HG02938 (cell line): Measurements from ENCODE around the gene ERMP1.
"Not testable (repeated sequence)": the region's sequence is repeated elsewhere in the genome, so short reads cannot be mapped to it uniquely, and the experiment has no call there.

ENCODE experiments used
- ATAC-seq: cut with Tn5 transposase; IDR thresholded peaks from one replicate; pipeline ENCODE4 v1.9.1; 2021; ENCODE audit warnings: mild to moderate bottlenecking, moderate library complexity; ENCODE audit not compliant: unreplicated experiment

Gene ERMP1

DNA sequence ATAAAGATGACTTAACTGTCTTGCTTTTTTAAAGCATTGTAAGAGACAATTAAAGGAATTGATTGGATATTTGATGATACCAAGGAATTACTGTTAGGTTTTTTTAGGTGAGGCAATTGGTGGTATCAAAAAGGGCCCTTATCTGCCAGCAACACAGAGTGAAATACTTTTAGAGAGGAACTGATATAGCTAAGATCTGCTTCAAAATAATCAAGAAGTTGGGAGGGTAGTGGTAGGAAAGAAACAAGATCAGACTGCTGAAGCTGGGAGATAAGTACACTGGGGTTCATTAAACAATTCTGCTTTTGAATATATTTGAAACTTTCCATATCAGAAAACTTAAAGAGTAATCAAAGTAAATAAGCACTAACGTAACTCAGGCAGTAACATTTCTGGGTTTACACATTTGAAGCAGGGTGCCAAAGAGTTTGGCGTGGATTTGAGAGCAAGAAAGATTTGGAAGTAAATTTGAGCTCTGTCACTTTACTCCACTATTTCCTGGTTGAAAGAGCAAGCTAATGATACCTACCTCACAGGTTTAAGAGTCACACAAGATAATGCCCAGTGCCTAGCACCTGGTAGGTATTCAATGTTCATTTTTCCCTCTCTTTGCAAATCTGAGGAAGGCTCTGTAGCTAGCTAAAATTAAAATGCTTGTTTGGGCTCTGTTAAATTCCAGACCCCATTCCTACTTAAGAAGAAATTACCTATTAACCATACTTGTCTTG is 6.9 kb downstream of the ERMP1 start:
- ATAC-seq = no peak

DNA sequence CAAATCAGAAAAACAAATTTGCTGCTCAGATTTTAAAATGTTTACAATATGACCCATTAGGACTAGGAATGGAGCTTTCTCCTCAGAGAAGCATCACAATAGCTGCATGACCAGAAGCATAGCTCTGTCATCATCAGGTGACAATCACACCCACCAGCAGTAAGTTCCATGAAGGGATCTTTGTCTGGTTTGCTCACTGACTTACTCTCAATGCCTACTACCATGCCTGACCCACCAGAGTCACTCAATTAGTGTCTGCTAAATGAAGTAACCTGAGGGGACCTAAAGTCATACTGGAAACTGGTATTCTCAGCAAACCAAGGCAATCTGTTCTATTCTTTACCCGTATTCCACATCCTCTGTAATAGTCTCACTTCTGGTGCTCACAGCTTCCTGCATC is 7.7 kb downstream of the ERMP1 start:
- ATAC-seq = no peak

DNA sequence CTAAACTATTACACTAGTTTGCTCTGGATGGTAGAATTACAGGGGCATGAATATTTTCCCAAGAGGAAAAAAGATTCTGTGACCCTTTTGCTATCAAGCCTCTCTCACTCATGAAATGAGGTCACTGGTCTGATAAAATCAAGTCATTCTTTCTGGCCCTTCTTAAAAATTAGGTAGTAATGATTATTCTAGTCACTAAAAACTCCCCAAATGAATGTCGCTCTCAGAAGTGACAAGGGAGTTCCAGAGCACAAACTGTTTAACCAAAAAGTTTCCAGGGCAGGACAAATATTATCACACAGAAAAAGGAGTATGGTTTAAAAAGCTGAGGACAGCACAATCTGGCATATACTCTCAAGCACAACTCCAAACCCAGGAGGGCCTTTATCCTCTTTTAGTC is 12.5 kb downstream of the ERMP1 start:
- ATAC-seq = no peak

DNA sequence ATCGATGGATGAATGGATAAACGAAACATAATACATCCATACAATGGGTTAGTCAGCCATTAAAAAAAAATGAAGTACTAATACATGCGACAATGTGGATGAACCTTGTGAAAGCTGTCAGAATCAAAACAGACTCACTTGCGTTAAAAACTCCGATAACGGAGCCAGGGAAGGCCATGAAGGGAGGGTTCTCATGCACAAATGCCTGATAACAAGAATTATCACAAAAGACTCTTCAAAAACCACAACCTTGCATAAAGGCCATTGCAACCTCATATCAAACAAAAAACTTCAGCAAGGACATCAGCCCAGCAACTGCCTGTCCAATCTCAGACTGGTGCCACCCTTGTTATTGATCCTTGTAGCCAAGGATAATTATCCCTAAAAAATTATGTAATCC is 13.7 kb downstream of the ERMP1 start:
- ATAC-seq = no peak

DNA sequence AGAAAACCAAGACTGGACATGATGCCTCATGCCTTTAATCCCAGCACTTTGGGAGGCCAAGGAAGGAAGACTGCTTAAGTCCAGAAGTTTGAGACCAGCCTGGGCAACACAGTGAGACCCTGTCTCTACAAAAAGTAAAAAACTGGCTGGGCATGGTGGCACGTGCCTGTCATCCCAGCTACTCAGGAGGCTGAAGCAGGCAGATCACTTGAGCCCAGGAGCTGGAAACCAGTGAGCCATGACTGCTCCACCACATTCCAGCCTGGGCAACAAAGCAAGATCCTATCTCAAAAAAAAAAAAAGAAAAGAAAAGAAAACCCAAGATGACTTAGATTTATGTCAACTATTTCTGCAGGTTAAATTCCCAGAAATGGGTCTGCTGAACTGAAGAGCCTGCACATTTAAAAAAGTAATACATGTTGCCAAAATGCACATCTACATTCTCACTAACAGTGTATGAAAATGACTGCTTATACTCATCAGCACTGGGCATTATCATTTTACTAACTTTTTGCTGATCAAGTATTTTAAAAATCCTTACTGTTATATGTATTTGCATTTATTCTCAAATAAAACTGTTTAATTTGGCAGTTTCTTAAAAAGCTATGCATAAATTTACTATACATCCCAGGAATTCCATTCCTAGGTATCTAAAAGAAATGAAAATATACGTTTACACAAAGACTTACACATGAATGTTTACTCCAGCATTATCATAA is 14.3 kb downstream of the ERMP1 start:
- no peak for ATAC-seq

DNA sequence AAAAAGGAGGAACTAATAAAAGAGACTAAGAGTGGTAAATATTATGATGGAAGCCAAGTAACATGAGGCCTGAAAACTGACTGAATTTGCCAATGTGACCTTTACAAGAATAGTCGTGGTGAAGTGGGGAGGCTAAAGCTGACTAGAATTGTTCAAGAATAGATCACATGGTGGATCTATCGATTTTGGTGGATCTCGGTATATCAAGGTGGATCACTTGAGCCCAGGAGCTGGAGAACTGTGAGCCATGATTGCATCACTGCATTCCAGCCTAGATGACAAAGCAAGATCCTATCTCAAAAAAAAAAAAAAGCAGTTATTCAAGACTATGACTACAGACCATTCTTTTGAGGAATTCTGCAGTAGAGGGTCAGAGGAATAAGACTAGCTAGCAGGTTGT is 15.1 kb downstream of the ERMP1 start:
- ATAC-seq = no peak

DNA sequence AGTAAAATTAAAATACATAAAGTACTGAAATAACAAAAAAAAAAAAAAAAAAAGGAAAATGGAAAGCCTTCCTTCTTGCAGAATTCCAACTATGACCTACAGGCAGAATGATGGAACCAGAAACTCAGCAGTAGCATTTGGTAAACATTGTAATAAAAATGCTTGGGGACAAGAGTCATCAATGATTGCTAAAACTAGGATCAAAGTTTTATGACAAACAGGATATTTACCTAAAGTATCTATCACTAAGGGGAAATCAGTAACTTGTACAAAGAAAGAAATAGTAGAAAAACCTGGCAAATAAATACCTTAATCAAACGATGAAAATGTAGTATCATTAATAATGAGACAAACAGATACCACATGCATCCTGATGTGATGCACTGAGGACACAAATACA is 17.5 kb downstream of the ERMP1 start:
- ATAC-seq = no peak

DNA sequence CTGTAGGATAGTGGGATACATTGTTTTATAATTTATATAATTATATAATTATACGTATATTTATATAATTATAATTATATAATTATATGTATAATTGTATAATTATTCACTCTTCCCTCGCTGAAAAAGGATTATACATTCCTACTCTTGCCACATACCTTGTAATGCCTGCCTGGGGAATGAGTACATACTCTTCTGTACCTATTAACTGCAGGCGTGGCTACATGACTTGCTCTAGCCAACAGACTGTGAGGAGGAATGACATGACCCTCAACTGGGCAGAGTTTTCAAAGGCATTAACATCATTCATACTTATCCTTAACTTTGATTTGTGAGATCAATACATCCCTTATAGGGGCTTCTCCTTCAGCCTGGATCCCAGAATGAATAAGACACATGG is 19.1 kb downstream of the ERMP1 start:
- ATAC-seq = no peak

DNA sequence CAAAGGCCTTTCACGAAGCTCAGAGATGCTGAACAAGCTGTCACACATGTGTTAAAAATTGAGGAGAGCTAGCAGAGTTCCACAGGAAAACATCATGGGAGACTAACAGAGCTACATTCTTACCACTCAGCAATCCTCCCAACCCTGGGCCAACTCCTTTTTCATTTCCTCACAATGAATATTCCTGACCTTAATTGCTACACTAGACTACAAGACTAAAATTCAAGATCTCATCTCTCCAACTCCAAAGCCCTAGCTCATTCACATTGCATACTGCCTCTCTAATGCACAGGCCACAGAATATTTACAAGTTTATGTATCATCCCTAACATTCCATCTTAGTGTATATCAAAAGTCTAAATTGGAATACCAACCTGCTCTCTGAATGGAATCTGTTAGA is 21.2 kb downstream of the ERMP1 start:
- no peak for ATAC-seq

DNA sequence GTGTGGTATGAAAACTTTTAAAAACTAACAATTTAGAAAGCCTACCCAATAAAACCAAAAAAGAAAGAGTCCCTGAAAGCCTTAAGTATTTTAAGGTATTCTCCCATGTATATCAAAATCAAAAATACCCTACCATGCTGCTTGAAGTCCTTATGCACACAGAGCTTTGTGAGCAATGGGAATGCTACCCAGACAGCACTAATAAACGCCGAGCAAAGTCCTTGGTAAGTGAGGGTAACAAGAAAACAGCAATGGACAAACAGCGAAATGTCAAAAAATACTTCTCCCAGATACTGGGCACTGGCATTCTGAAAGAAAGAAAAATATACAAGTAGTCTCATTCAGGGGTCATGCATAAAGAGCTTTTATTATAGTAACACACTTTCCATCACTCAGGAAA is 27.4 kb downstream of the ERMP1 start:
- no peak for ATAC-seq

DNA sequence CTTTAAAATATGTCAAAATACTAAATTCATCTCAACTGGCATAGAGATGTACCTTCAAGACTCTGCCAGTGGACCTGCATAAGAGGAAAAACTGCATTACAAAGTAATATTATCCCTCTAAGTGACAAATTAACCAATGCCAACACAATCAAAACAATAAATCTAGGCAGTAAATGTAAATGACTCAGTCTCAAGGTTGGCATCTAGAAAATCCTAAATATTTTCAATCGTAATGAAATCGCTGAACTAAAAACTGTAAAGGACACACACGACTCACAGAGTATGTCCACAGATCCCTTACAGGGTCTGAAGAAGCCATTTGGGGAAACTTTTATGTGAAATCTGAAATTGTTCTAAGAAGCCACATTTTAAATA is 31.2 kb downstream of the ERMP1 start:
- no peak for ATAC-seq

DNA sequence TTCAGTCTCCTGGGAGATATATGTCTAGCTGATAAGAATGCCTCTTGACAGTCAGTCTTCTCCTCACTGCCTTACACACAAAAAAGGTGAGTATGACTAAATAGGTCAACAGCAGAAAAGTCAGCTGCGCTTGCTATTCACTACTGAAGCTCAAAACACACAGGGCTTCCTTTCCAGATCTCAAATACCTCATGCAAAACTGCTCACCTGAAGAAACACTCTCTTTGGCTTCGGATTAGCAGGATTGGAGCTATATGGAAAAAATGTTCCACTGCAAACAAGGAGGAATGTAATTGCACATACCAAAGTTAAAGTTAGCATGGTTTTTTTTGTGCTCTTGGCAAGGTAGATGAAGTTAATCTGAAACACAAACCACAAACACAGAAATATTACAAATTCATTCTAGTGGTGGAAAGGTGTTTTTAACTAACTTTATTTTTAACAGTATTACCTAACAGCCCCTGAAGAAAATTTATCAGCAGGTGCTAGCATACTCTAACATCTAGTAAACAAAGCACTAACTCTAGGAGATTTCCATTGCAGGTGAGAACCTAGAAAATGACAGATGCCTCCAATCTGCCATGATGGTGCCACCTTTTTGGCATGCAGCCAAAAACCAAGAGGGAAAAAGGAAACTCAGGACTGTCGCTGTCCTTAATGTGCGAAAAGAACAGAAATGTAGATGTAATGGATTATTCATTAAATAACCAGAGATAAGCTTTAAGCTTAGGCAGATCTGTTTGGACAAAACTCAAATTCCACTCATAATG is 31.8 kb downstream of the ERMP1 start:
- ATAC-seq = no peak

DNA sequence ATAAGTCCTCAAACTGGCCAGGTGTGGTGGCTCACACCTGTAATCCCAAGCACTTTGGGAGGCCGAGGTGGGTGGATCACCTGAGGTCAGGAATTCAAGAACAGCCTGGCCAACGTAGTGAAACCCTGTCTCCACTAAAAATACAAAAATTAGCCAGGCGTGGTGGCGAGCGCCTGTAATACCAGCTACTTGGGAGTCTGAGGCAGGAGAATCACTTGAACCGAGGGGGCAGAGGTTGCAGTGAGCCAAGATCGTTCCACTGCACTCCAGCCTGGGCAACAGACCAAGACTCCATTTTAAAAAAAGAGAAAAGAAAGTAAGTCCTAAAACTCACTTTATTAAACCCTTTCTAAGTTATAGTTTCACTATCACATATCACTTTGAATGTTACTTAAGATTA is 32.5 kb downstream of the ERMP1 start:
- not testable (repeated sequence) for ATAC-seq

DNA sequence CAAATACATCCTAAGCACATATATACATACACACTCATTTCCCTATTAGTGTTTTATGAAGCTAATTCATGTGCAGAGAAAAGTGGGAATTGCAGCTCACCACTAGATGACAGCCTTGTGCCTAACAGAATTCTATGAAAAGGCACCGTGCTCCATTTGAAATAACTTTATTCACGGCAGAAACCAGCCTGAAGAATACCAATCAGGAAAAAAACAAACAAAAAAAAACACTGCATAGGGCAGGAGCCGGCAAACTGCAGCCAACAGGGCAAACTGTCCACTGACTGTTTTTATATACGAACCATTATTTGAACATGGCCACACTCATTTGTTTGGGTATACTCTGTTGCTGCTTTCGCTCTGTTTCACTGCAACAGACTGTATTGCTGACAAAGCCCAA is 33.6 kb downstream of the ERMP1 start:
- ATAC-seq = no peak

DNA sequence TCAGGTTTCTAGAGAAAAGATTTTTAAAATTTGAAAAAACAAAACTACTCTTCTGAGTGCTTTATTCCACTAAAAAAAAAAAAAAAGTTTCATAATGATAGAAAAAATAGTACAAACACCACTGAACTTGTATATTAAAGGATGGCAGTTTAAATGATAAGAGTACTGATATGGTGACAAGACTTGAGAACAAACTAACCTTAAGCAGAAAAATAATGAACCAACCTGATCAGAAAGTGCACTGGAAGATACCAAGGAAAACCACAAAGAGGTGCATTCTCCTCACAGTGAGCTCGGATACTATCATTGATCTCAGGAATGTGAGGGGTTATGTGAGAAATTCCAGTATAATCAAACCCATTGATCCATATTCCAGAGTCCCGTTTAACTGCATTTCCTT is 34.3 kb downstream of the ERMP1 start:
- no peak for ATAC-seq

DNA sequence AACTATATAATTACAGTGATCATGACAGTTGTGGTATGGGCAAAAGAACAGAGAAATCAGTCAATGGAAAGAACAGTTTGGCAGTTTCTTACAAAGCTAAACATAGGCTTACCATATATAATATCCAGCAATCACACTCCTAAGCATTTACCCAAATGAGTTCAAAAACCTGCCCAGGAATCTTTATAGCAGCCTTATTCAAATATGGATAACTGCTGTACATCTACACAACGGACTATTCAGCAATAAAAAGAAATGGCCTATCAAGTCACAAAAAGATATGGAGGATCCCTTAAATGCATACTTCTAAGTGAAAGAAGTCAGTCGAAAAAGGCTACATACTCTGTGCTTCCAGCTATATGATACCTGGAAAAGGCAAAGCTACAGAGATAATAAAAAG is 36.6 kb downstream of the ERMP1 start:
- no peak for ATAC-seq

DNA sequence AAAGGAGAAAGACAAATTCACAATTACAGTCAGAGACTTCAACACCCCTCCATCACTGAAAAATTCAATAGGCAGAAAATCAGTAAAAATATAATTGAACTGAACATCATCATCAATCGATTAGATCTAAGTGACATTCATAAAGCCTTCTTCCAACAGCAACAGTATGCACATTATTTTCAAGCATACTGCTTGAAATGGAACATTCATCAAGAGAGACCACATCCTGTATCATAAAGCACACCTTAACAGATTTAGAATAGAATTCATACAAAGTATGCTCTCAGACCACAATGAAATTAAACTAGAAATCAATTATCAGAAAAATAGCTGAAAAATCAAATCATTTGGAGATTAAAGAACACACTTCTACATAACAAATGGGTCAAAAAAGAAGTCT is 39.1 kb downstream of the ERMP1 start:
- no peak for ATAC-seq

DNA sequence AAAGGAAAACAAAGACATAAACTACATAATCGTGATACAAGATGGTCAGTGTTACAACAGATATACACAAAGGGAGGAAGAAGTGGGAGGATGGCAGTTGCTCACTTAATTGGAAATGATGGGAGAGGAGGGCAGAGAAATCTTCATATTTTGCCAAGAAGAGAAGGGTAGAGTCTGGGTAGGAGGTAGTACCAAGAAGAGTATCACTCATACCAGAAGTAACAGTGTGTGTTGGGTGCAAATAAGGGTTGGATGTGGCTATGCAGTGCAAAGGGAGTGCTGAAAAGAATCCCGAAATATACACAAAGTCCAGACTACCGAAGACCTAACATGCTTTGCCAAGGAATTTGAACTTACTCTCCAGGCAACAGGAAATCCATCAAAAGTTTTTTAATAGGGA is 41.0 kb downstream of the ERMP1 start:
- ATAC-seq = no peak

DNA sequence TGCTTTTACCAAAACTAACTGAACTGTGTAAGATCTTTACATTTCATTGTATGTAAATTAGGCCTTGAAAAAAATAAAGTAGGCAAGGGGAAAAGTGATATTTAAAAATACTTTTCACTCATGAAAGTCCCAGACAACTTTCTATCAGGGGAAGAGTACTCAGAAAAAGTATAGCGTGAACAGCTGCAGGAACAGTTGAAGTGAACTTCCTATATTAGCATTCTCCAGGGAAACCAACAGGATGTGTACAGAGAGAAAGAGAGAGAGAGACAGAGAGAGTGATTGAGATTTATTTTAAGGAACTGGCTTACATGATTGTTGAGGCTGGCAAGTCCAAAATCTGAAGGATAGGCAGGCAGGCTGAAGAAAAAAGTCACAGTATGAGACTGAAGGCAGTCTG is 42.0 kb downstream of the ERMP1 start:
- no peak for ATAC-seq

DNA sequence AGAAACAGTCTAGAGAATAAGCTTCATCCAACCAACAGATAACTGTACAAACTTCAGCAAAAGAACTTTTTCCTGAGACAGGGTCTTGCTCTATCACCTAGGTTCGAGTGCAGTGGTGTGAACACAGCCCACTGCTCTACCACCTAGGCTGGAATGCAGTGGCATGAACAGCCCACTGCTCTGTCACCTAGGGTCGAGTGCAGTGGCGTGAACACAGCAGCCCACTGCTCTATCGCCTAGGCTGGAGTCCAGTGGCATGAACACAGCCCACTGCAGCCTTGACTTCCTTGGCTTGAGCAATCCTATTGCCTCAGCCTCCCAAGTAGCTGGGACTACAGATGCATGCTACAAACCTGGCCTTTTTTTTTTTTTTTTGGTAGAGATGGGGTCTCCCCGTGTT is 43.4 kb downstream of the ERMP1 start:
- ATAC-seq = no peak

DNA sequence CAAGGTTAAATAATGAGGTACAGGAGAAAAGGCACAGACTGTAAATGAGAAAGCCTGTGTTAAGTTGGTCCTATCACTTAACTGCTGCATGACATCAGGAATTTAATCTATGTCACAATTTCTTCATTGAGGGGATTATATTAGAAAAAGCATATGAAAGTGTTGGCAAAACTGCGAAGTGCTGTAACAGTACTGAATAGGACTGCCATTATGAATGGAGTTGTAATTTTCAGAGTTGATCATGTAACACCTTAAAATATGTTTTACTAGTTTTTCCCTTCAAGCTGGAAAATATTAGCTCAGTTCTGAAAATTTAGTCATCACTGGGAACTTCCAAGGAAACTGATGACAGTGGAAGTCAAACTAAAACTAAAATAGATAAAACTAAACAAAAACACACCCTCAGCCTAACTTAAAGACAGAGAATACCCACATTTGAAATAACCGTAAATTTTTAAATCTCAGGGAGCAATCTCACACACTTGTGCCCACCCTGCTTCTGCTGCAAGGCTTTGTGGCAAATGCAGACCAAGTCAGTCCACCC is 45.1 kb downstream of the ERMP1 start:
- ATAC-seq = no peak

DNA sequence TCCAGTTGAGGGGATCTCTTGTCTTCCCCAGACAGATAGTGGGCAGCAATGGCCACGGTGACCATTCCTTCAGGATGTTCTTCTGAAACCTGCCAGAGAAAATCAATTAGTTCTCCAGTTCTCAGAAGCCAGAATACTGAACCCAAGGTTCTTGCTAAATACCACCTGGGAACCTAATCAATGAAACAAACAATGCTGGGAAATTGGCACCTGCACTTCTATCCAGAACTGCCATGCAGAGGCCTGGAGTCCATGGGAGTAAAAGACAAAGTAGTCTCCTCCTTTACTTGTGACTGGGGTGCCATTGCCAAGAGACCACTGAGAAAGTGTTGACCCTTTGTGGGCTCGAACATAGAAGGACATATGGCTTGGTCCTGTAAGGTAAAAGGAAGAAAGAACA is 45.7 kb downstream of the ERMP1 start:
- no peak for ATAC-seq
